Choroid plexus epithelial cell (primary cell): ENCODE data around the gene RRH.

Experiments
- DNase-seq: peaks from one replicate; pipeline ENCODE4 v3.0.0-alpha.2; 2010; ENCODE audit warnings: low read depth
- H3K4me3 ChIP-seq: 2 replicates; pipeline ENCODE4 v1.5.1; 2011; ENCODE audit warnings: low read depth, mild to moderate bottlenecking, control low read depth, low read length, moderate library complexity
- CTCF ChIP-seq: conservative IDR thresholded peaks from 2 replicates; pipeline ENCODE4 v1.5.1; 2011; ENCODE audit warnings: low read depth, mild to moderate bottlenecking, control low read depth, inconsistent platforms, low read length, moderate library complexity

RRH gene

DNA sequence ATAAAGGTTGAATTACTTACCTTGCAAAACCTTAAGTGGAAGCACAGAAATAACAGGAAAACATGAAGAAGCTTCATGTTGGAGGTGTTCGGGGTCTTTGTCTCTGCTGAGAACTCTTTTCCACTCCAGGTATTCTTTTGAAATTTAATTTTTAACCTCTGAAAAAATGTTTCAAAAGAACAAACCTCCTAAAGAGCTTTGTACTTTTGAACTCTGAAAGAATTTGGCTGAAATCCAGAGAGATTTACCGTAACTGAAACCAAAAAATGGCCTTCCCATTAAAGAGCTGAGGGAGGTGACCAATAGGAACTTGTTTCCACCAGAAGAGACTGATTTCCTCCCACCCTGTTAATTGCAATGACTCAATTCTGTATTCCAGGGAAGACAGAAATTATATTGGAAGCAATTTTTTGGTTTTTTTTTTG is 25.9 kb upstream of the RRH start, which contains the start of gene CFI:
Gene CFI, minus strand, starts transcription at position 105 of the 425 bp plus-strand sequence. Its CDS starts 28 bp downstream, at position 77.
- no peak for TF ChIP-seq CTCF
- H3K4me3 ChIP-seq: peak within 1 kb of the TSS; percentile 52
- peak; percentile 93 for DNase-seq

DNA sequence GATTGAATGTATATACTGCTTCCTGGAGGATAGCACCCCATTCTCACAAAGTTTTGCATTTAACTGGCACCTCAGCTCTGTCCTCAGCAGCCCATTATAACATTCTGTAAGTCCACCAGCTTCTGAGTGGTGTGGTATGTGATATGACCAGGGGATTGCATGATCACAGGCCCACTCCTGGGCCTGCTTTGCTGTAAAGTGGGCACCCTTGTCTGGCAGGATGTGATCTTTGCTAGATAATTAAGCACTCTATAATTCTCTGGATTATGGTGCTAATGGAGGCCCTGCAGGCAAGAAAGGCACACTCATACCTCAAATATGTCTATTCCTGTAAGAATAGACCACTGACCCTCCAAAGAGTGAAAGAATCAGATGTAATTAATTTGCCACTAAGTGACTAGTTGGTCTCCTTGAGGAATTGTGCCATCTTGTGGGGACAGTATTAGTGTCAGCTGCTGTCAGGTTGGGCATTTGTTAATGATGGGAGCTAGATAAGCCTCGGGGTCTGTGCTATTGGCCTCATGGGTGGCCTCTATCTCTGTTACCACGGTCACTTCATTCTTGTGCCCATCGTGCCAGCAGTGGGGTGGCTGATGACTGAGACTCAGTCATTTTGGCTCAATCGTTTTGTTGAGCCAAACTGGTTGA is 23.7 kb upstream of the RRH start:
- TF ChIP-seq CTCF: peak; percentile 55
- peak; percentile 79 for DNase-seq

GRCh38 chr4:109809655-109810054 is 18.1 kb upstream of the RRH start:
- TF ChIP-seq CTCF: no peak
- no peak for DNase-seq
- H3K4me3 ChIP-seq: no peak overlapping the region

More for the DNA sequence above, 23.7 kb upstream of the RRH start:
- H3K4me3 ChIP-seq: no peak overlapping the region

- TF ChIP-seq CTCF: no peak
- DNase-seq: no peak
- no peak overlapping the region for H3K4me3 ChIP-seq
Measured at GRCh38 chr4:109810552-109811387, 17.0 kb upstream of the RRH start.

- TF ChIP-seq CTCF: no peak
- H3K4me3 ChIP-seq: no peak overlapping the region
- DNase-seq: no peak
Measured at GRCh38 chr4:109811707-109812106, 16.1 kb upstream of the RRH start.

- peak within 1 kb of the TSS; percentile 79 for H3K4me3 ChIP-seq
- TF ChIP-seq CTCF: no peak
- peak; percentile 95 for DNase-seq
Measured at GRCh38 chr4:109815151-109816081, 12.4 kb upstream of the RRH start, which contains the start of gene GAR1. GAR1 (plus strand) TSS chr4:109815762; CDS start chr4:109816165, 403 bp downstream.
